Liver (tissue), 9 donors: Measurements from ENCODE around the gene MCEMP1. TPM values are rescaled to one million over a fixed set of nuclear protein-coding genes. Genes with fewer than 3 reads are reported as not detected.

ENCODE experiments used
- DNase-seq: peaks from one replicate; pipeline ENCODE4 v3.0.0-alpha.2; 2017; ENCODE audit warnings: low spot score
- H3K27ac ChIP-seq, 2 donors: one replicate each; pipeline ENCODE4 v1.7.0; 2013; ENCODE audit warnings: inconsistent platforms in 2 of 2, low read length in 2 of 2, control low read depth in 1 of 2, low read depth in 1 of 2, mild to moderate bottlenecking in 1 of 2
- H3K27me3 ChIP-seq, 4 donors: one replicate each; pipeline versions ENCODE4 v1.6.1 to v1.7.0; 2013; ENCODE audit warnings: low read length in 3 of 4, inconsistent platforms in 1 of 4, mild to moderate bottlenecking in 1 of 4, moderate library complexity in 1 of 4; ENCODE audit not compliant: control insufficient read depth in 4 of 4, insufficient read depth in 4 of 4
- H3K36me3 ChIP-seq, 4 donors: one replicate each; pipeline versions ENCODE4 v1.6.1 to v1.7.0; 2013; ENCODE audit warnings: low read length in 3 of 4, mild to moderate bottlenecking in 3 of 4, low read depth in 1 of 4, moderate library complexity in 1 of 4; ENCODE audit not compliant: control insufficient read depth in 4 of 4, insufficient read depth in 3 of 4
- H3K4me1 ChIP-seq, 4 donors: one replicate each; pipeline versions ENCODE4 v1.6.1 to v1.7.0; 2013; ENCODE audit warnings: low read length in 3 of 4, mild to moderate bottlenecking in 3 of 4, moderate library complexity in 1 of 4; ENCODE audit not compliant: control insufficient read depth in 4 of 4, insufficient read depth in 4 of 4
- H3K4me3 ChIP-seq, 3 donors: one replicate each; pipeline versions ENCODE4 v1.6.1 to v1.7.0; 2013; ENCODE audit warnings: low read length in 3 of 3, control low read depth in 1 of 3, low read depth in 1 of 3, mild to moderate bottlenecking in 1 of 3
- H3K9ac ChIP-seq, 2 donors: one replicate each; pipeline ENCODE4 v1.7.0; 2013; ENCODE audit warnings: low read length in 2 of 2, mild to moderate bottlenecking in 2 of 2, moderate library complexity in 2 of 2, control low read depth in 1 of 2, low read depth in 1 of 2
- H3K9me3 ChIP-seq, 4 donors: one replicate each; pipeline versions ENCODE4 v1.6.1 to v1.7.0; 2013; ENCODE audit warnings: low read length in 3 of 4; ENCODE audit not compliant: control insufficient read depth in 4 of 4
- EGR1 ChIP-seq, 2 donors: IDR thresholded peaks; 2 replicates each; pipeline ENCODE4 v1.6.1; 2016 to 2018; ENCODE audit warnings: antibody characterized with exemption in 2 of 2, low read depth in 2 of 2
- FOXA1 ChIP-seq: IDR thresholded peaks from 2 replicates; pipeline ENCODE4 v1.6.1; 2016; ENCODE audit warnings: antibody characterized with exemption
- FOXA2 ChIP-seq: IDR thresholded peaks from 2 replicates; pipeline ENCODE4 v1.6.1; 2016; ENCODE audit warnings: antibody characterized with exemption
- HNF4A ChIP-seq, 2 donors: conservative IDR thresholded peaks; 2 replicates each; pipeline ENCODE4 v1.6.1; 2016; ENCODE audit warnings: antibody characterized with exemption in 2 of 2, mild to moderate bottlenecking in 2 of 2
- HNF4G ChIP-seq: IDR thresholded peaks from 2 replicates; pipeline ENCODE4 v1.6.1; 2016; ENCODE audit warnings: antibody characterized with exemption
- JUND ChIP-seq, 2 donors: IDR thresholded peaks; 2 replicates each; pipeline ENCODE4 v1.6.1; 2016; ENCODE audit warnings: antibody characterized with exemption in 2 of 2
- NR2F2 ChIP-seq: IDR thresholded peaks from 2 replicates; pipeline ENCODE4 v1.6.1; 2016; ENCODE audit warnings: antibody characterized with exemption
- RAD21 ChIP-seq, 2 donors: IDR thresholded peaks; 2 replicates each; pipeline ENCODE4 v1.6.1; 2016; ENCODE audit warnings: antibody characterized with exemption in 2 of 2, mild to moderate bottlenecking in 2 of 2
- RXRA ChIP-seq, 2 donors: IDR thresholded peaks; 2 replicates each; pipeline ENCODE4 v1.6.1; 2017 to 2018; ENCODE audit warnings: antibody characterized with exemption in 2 of 2, mild to moderate bottlenecking in 1 of 2
- SP1 ChIP-seq: IDR thresholded peaks from 2 replicates; pipeline ENCODE4 v1.6.1; 2018; ENCODE audit warnings: antibody characterized with exemption, mild to moderate bottlenecking
- TAF1 ChIP-seq: conservative IDR thresholded peaks from 2 replicates; pipeline ENCODE4 v1.6.1; 2016; ENCODE audit warnings: antibody characterized with exemption, mild to moderate bottlenecking
- YY1 ChIP-seq: IDR thresholded peaks from 2 replicates; pipeline ENCODE4 v1.6.1; 2016; ENCODE audit warnings: antibody characterized with exemption, mild to moderate bottlenecking
- WGBS: extraction: QIAGEN DNeasy Blood & Tissue Kit; methylation state at CpG from one replicate; pipeline ENCODE4 v1.1.7; 2013; 5-methylcytosine and 5-hydroxymethylcytosine counted together
- polyA plus RNA-seq, 2 donors: library from polyadenylated mRNA; stranded (reverse) in 1 of 2; unstranded in 1 of 2; fragments of 200-250 nt in 1 of 2; fragments of >200 nt in 1 of 2; fragmentation: Nextera tagmentation in 1 of 2; extraction: Ambion mirVana in 1 of 2; gene quantifications; one replicate each; pipeline versions ENCODE4 v1.2.1 to v1.2.3, GENCODE V29; 2013 to 2015
- total RNA-seq, 2 donors: library from RNA; depleted of rRNA; stranded (reverse); fragments of >200 nt; gene quantifications; one replicate each; pipeline ENCODE4 v1.2.3, GENCODE V29; 2014
- TF ChIP-seq, protein P1 (sequence below): IDR thresholded peaks from 2 replicates; pipeline ENCODE4 v1.6.1; 2016; ENCODE audit warnings: antibody characterized with exemption
- TF ChIP-seq, protein P2 (sequence below): IDR thresholded peaks from 2 replicates; pipeline ENCODE4 v1.6.1; 2016; ENCODE audit warnings: antibody characterized with exemption
- TF ChIP-seq, protein P3 (sequence below): IDR thresholded peaks from 2 replicates; pipeline ENCODE4 v1.6.1; 2016; ENCODE audit warnings: antibody characterized with exemption, mild to moderate bottlenecking
- TF ChIP-seq, protein P4 (sequence below): fragments of 150-350 bp; IDR thresholded peaks from 2 replicates; pipeline ENCODE4 v1.5.1; 2017; ENCODE audit warnings: improper control_type of control experiment, low read depth, low read length; ENCODE audit not compliant: missing input control
- TF ChIP-seq, protein P5 (sequence below): IDR thresholded peaks from 2 replicates; pipeline ENCODE4 v1.6.1; 2016; ENCODE audit warnings: antibody characterized with exemption
- donor health status: healthy.
- donor health status: healthy.
- donor health status: healthy.
- donor health status: healthy.
- donor health status: healthy.

Gene MCEMP1
- total and polyA plus RNA-seq, 4 donors: 0.29 to 0.92 (median 0.48) TPM

DNA sequence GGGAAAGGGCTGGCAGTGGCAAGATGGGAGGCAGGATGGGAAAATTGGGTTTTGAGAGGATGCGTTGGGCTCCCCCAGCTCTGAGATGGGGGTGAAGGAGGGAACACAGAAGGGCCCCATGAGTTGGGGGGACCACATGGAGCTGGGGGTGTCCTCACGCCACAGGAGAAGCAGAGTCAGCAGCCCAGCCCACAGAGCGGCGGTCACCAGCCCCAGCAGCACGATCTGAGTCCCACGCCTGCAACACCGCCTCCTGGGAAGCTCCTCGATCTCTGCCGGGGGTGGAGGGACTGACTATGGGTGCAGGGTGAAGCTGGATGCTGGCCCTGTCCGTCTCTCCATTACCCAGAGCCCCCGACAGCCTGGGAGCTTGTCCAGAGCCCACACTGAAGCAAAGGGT, 21.7 kb downstream of the MCEMP1 start:
- Histone ChIP-seq H3K9ac (no peak overlapping the region), H3K4me1 (no peaks in the 10 kb centered on the region), H3K27ac (no peak overlapping the region), H3K9me3 (no peaks in the 10 kb centered on the region), H3K36me3 (no peaks in the 10 kb centered on the region), H3K4me3 (no peak overlapping the region), H3K27me3 (peaks cover 0 to 4% (median 0%) of the 10 kb centered on the region in 4 donors)
- no peak for TF ChIP-seq RAD21 (IDR thresholded peaks at IDR 0.05)
- TF ChIP-seq YY1: no peak
- TF ChIP-seq FOXA2: no peak
- TF ChIP-seq RXRA (IDR thresholded peaks at IDR 0.05): no peak
- TF ChIP-seq, protein P1, sequence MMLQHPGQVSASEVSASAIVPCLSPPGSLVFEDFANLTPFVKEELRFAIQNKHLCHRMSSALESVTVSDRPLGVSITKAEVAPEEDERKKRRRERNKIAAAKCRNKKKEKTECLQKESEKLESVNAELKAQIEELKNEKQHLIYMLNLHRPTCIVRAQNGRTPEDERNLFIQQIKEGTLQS: no peak
- TF ChIP-seq, protein P2, sequence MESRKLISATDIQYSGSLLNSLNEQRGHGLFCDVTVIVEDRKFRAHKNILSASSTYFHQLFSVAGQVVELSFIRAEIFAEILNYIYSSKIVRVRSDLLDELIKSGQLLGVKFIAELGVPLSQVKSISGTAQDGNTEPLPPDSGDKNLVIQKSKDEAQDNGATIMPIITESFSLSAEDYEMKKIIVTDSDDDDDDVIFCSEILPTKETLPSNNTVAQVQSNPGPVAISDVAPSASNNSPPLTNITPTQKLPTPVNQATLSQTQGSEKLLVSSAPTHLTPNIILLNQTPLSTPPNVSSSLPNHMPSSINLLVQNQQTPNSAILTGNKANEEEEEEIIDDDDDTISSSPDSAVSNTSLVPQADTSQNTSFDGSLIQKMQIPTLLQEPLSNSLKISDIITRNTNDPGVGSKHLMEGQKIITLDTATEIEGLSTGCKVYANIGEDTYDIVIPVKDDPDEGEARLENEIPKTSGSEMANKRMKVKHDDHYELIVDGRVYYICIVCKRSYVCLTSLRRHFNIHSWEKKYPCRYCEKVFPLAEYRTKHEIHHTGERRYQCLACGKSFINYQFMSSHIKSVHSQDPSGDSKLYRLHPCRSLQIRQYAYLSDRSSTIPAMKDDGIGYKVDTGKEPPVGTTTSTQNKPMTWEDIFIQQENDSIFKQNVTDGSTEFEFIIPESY: no peak
- TF ChIP-seq HNF4A (conservative IDR thresholded peaks at IDR 0.05): no peak
- WGBS: 34% methylated on average over 11 of the region's 11 CpGs
- DNase-seq: no peak

DNA sequence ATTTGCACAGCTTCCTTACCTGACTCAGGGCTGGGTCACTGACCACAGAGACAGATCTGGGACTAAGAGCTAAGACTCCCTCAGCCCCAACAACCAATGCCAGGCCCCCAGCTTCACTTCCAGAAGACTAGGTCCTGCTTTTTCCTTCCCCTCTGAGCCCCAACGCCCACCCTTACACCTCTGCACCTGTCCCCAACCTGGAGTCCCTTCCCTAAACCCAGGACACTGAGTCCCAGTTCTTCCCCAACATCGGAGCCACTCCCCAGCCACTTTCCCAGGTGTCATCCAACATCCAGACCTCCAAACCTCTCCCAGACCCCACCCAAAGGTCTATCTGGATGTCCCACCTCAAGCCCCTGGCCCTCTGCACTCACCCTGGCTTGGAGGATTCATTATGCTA, 22.1 kb downstream of the MCEMP1 start:
- Histone ChIP-seq H3K36me3 (no peaks in the 10 kb centered on the region), H3K9me3 (no peaks in the 10 kb centered on the region), H3K4me3 (no peak overlapping the region), H3K27me3 (peaks cover 0 to 4% (median 0%) of the 10 kb centered on the region in 4 donors), H3K4me1 (no peaks in the 10 kb centered on the region), H3K27ac (no peak overlapping the region), H3K9ac (no peak overlapping the region)
- TF ChIP-seq SP1 (no peak), HNF4G (no peak), TAF1 (no peak), NR2F2 (no peak), RXRA (IDR thresholded peaks at IDR 0.05) (no peak), EGR1 (IDR thresholded peaks at IDR 0.05; ENCODE audit: low read depth in 2 of 2) (no peak), FOXA1 (no peak), FOXA2 (no peak), JUND (IDR thresholded peaks at IDR 0.05) (no peak), RAD21 (IDR thresholded peaks at IDR 0.05) (no peak)
- TF ChIP-seq, protein P3, sequence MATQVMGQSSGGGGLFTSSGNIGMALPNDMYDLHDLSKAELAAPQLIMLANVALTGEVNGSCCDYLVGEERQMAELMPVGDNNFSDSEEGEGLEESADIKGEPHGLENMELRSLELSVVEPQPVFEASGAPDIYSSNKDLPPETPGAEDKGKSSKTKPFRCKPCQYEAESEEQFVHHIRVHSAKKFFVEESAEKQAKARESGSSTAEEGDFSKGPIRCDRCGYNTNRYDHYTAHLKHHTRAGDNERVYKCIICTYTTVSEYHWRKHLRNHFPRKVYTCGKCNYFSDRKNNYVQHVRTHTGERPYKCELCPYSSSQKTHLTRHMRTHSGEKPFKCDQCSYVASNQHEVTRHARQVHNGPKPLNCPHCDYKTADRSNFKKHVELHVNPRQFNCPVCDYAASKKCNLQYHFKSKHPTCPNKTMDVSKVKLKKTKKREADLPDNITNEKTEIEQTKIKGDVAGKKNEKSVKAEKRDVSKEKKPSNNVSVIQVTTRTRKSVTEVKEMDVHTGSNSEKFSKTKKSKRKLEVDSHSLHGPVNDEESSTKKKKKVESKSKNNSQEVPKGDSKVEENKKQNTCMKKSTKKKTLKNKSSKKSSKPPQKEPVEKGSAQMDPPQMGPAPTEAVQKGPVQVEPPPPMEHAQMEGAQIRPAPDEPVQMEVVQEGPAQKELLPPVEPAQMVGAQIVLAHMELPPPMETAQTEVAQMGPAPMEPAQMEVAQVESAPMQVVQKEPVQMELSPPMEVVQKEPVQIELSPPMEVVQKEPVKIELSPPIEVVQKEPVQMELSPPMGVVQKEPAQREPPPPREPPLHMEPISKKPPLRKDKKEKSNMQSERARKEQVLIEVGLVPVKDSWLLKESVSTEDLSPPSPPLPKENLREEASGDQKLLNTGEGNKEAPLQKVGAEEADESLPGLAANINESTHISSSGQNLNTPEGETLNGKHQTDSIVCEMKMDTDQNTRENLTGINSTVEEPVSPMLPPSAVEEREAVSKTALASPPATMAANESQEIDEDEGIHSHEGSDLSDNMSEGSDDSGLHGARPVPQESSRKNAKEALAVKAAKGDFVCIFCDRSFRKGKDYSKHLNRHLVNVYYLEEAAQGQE: no peak
- TF ChIP-seq, protein P4, sequence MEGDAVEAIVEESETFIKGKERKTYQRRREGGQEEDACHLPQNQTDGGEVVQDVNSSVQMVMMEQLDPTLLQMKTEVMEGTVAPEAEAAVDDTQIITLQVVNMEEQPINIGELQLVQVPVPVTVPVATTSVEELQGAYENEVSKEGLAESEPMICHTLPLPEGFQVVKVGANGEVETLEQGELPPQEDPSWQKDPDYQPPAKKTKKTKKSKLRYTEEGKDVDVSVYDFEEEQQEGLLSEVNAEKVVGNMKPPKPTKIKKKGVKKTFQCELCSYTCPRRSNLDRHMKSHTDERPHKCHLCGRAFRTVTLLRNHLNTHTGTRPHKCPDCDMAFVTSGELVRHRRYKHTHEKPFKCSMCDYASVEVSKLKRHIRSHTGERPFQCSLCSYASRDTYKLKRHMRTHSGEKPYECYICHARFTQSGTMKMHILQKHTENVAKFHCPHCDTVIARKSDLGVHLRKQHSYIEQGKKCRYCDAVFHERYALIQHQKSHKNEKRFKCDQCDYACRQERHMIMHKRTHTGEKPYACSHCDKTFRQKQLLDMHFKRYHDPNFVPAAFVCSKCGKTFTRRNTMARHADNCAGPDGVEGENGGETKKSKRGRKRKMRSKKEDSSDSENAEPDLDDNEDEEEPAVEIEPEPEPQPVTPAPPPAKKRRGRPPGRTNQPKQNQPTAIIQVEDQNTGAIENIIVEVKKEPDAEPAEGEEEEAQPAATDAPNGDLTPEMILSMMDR: no peak
- TF ChIP-seq, protein P2: no peak
- TF ChIP-seq, protein P5, sequence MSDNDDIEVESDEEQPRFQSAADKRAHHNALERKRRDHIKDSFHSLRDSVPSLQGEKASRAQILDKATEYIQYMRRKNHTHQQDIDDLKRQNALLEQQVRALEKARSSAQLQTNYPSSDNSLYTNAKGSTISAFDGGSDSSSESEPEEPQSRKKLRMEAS: no peak
- TF ChIP-seq, protein P1: no peak
- DNase-seq: no peak
- 52% methylated on average over 2 of the region's 2 CpGs for WGBS
